AG08396 (cell line): ENCODE results near the gene DNAL4.

ENCODE experiments used
- DNase-seq: peaks from one replicate; pipeline ENCODE4 v3.0.0; 2012; ENCODE audit warnings: low spot score, mixed read lengths

Gene DNAL4

GRCh38 chr22:38740116-38740723 lies 53.7 kb downstream of the DNAL4 start:
- DNase-seq, result no peak

DNA sequence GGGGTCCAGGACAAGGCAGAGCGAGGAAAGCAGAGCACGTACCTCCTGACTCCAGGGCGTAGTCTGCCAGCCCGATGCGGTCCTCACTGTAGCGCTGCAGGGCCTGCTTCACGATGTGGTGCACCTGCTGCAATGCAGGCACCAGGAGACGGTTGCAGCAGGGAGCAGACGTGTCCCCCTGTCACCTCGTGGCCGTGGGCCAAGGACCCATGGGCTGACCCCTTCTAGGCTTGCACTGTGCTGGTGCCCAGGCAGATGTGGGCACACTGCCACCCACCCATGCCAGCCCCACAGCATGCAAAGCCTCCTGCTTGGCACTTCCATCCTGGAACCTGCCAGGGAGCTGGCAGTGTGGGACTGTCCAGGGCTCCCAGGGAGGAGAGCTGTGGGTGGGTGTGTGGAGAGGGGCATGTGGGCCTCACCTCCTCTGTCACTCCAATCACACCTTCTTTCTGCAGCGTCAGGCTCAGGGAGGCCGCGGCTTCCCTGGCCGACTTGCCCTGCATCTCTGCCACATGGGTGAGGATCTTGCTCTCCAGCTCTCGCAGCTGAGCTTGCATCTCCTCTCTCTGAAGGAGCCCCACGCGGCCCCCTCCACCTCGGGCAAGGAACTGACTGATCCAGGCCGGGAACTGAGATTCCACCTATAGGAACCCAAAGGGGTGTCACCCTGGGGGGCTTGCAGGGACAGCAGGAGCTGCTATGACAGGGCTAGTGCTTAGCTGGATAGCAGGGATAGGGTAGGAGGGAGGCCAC lies 54.5 kb downstream of the DNAL4 start:
- no peak for DNase-seq

GRCh38 chr22:38738475-38739070 lies 55.4 kb downstream of the DNAL4 start:
- DNase-seq, result no peak

GRCh38 chr22:38737302-38738060 lies 56.5 kb downstream of the DNAL4 start:
- DNase-seq, result no peak

- no peak for DNase-seq
Observed at GRCh38 chr22:38736257-38736570, 57.7 kb downstream of the DNAL4 start.

- DNase-seq, result no peak
Observed at GRCh38 chr22:38735465-38736256, 58.3 kb downstream of the DNAL4 start.

DNA sequence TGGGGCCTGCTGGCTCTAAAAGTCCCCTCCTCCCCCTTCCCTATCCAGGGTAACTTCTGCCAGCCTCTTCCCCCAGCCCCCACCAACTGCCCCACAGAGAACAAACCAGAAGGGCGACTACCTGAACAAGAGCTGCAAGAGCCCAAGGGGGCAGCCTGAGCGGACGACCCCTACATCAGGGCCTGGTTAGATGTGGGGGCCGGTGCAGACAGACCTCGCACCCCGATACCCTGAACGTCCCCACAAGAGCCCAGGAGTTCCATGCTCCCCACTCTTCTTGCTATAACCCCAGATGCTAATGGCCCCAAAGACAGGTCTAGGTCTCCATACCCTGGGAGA lies 58.8 kb downstream of the DNAL4 start:
- no peak for DNase-seq

GRCh38 chr22:38734421-38735100 lies 59.4 kb downstream of the DNAL4 start:
- DNase-seq, result no peak

GRCh38 chr22:38733724-38734381 lies 60.1 kb downstream of the DNAL4 start:
- peak; percentile 61 for DNase-seq

- DNase-seq, result peak; percentile 59
Observed at GRCh38 chr22:38733329-38733723, 60.6 kb downstream of the DNAL4 start.

DNA sequence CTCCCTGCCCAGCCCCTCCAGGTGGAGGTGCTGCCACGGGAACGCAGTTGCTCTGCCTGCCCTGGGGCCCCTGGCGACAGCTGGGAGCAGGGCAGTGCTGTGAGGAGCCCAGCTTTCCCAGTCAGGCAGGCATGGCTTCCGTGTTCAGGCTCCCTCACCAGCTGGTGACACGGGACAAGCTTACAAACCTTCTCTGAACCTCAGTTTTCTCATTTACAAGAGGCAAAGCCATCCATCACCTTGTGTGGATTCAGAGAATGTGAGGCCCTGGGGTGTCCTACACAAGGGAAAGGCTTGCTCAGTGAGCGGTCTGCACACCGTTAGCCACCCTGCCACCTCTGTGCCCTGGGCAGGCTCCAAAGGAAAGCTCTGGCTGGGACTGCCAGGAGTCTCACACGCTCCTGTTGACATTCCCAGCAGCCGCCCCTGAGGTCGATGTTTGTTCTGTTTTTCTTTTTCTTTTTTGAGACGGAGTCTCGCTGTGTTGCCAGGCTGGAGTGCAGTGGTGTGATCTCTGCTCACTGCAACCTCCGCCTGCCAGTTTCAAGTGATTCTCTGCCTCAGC lies 61.6 kb downstream of the DNAL4 start:
- no peak for DNase-seq

- no peak for DNase-seq
Observed at GRCh38 chr22:38731703-38732161, 62.2 kb downstream of the DNAL4 start.

DNA sequence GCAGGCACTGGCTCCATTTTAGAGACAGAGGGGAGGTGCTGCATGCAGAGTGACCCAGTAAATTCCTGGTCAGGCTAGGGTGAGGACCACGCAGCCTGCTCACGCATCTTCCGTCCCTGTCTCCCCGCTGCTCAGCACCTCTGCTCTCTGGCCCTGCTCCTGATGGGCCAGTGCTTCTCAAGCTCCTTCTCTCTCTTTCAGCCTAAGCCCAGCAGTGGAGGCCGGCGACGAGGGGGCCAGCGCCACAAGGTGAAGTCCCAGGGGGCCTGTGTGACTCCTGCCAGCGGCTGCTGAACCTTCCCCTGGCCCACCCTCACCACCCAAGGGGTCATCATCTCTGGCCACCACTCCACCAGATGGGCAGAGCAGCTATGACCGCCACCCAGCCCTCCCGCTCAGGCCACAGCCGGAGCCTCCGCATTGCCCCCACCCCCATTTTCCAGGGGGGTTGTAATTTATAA lies 63.5 kb downstream of the DNAL4 start:
- no peak for DNase-seq

- DNase-seq, result no peak
Observed at GRCh38 chr22:38729946-38730345, 64.0 kb downstream of the DNAL4 start.

GRCh38 chr22:38728871-38729796 lies 64.8 kb downstream of the DNAL4 start:
- DNase-seq, result no peak
